Colonic mucosa (tissue), 4 donors: ENCODE results near the gene GHRL. TPM values are rescaled to one million over a fixed set of nuclear protein-coding genes. Genes with fewer than 3 reads are reported as not detected.

Experiments
- DNase-seq: peaks from one replicate; pipeline ENCODE4 v3.0.0-alpha.2; 2020
- H3K27ac ChIP-seq: fragments of 200-600 bp; one replicate; pipeline ENCODE4 v1.8.0; 2021
- H3K27me3 ChIP-seq: fragments of 200-600 bp; one replicate; pipeline ENCODE4 v1.8.0; 2021
- H3K36me3 ChIP-seq: fragments of 200-600 bp; one replicate; pipeline ENCODE4 v1.8.0; 2021
- H3K4me1 ChIP-seq: fragments of 200-600 bp; one replicate; pipeline ENCODE4 v1.8.0; 2021; ENCODE audit warnings: mild to moderate bottlenecking
- H3K4me3 ChIP-seq: fragments of 200-600 bp; one replicate; pipeline ENCODE4 v1.8.0; 2021
- H3K9ac ChIP-seq, 2 donors: one replicate each; pipeline ENCODE4 v1.7.0; 2013; ENCODE audit warnings: control low read depth in 2 of 2, low read depth in 2 of 2, low read length in 2 of 2
- H3K9me3 ChIP-seq: fragments of 200-600 bp; one replicate; pipeline ENCODE4 v1.8.0; 2021
- intact Hi-C: fragments of 100-400 bp; cut with DNase I; formaldehyde crosslinking; loops from one replicate; pipeline ENCODE4 v1.14.1; 2022
- total RNA-seq, 2 donors: library from RNA; stranded (reverse); fragmentation: NEBNext Ultra II Directional in 1 of 2; extraction: Animal tissue kit (Norgen Biotek cat#: 25700) in 1 of 2; gene quantifications; one replicate each; pipeline ENCODE4 v1.2.1, GENCODE V29; 2021
- TF ChIP-seq, protein P1 (sequence below): fragments of 200-600 bp; IDR thresholded peaks from one replicate; pipeline ENCODE4 v1.8.0; 2022; ENCODE audit warnings: antibody characterized with exemption, mild to moderate bottlenecking
- donor health status: healthy.
- donor health status: DM: no; HTN: no; CAD: no.
- donor health status: DM: no; HTN: no; CAD: no.

The GHRL gene
- total RNA-seq, 2 donors from 2014 or later: 0.67 to 1.1 TPM

DNA sequence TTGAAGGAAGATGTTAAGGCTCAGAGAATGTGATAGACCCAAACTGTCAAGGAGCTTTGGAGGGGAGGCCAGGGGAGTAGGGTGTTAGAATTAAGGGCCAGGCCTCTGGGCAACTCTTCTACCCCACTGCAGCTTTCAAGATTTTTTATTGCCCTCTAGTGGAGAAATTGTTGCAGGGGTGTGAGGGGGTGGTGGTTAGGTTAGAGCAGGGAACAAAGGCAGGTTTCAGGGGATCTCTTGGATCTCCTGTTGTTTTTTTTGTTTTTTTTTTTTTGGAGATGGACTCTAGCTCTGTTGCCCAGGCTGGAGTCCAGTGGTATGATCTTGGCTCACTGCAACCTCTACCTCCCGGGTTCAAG, 29.6 kb upstream of the GHRL start:
- H3K27ac ChIP-seq: no peak overlapping the region
- intact Hi-C loops: no loop called here
- TF ChIP-seq, protein P1, sequence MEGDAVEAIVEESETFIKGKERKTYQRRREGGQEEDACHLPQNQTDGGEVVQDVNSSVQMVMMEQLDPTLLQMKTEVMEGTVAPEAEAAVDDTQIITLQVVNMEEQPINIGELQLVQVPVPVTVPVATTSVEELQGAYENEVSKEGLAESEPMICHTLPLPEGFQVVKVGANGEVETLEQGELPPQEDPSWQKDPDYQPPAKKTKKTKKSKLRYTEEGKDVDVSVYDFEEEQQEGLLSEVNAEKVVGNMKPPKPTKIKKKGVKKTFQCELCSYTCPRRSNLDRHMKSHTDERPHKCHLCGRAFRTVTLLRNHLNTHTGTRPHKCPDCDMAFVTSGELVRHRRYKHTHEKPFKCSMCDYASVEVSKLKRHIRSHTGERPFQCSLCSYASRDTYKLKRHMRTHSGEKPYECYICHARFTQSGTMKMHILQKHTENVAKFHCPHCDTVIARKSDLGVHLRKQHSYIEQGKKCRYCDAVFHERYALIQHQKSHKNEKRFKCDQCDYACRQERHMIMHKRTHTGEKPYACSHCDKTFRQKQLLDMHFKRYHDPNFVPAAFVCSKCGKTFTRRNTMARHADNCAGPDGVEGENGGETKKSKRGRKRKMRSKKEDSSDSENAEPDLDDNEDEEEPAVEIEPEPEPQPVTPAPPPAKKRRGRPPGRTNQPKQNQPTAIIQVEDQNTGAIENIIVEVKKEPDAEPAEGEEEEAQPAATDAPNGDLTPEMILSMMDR: no peak

DNA sequence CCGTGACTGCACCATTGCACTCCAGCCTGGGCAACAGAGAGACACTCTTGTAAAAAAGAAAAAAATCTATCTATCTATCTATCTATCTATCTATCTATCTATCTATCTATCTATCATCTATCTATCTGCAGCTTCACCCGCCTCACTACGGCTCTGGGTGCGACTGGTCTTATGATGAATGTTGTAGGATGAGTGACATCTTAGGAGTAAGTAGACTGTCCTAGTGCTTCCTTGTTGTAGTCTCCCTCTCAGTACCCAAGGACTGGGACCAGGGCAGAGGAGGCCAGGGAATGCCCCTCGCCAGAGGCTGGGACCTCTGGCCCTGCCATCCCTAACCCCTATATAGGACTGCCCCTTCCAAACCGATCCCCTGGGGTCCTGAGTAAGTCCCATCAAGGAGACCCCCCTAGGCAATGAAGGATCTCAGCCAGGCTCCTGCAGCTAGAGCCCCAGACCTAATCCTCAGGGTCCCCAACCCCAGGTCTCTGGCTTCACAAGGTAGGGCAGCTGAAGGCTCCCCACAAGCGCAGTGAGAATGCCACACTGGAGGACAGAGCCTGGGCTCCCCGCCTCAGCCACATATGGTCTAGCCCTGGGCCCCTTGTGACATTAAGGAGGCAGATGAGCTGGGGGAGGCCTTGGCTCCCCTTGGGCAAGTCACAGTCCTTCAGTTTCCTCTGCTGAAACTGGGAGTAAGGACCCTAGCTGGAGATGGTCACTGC, 29.0 kb upstream of the GHRL start:
- Histone ChIP-seq H3K4me1 (peaks cover 6% of the 10 kb centered on the region), H3K9me3 (no peaks in the 10 kb centered on the region), H3K9ac (no peak overlapping the region), H3K36me3 (peaks cover 12% of the 10 kb centered on the region), H3K4me3 (no peak overlapping the region), H3K27ac (no peak overlapping the region), H3K27me3 (no peaks in the 10 kb centered on the region)
- no peak for DNase-seq
- intact Hi-C loops: no loop called here
- TF ChIP-seq, protein P1: no peak

More for the DNA sequence above, 29.6 kb upstream of the GHRL start:
- H3K9ac ChIP-seq: no peak overlapping the region
- H3K27me3 ChIP-seq: no peaks in the 10 kb centered on the region
- H3K36me3 ChIP-seq: peaks cover 11% of the 10 kb centered on the region
- H3K9me3 ChIP-seq: no peaks in the 10 kb centered on the region
- H3K4me1 ChIP-seq: peaks cover 6% of the 10 kb centered on the region
- no peak for DNase-seq
- H3K4me3 ChIP-seq: no peak overlapping the region

DNA sequence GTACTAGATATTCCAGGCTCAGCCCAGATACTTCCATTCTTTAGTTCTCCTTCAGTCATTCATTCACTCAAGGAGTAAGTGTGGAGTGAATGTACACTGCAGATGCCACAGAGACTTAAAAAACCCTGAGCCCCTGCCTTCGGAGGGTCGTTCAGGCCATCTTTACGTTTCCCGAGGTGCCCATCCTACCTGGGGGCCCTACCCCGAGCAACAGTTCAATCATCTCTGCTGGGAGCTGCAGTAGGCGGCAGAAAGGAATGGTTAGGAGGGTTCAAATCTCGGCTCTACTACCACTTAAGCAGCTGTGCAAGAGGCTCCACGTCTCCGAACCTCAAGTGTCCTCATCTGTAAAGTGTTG, 27.6 kb upstream of the GHRL start:
- Histone ChIP-seq H3K9me3 (no peaks in the 10 kb centered on the region), H3K4me3 (peak overlapping the region; percentile 94), H3K36me3 (peaks cover 12% of the 10 kb centered on the region), H3K4me1 (peaks cover 6% of the 10 kb centered on the region), H3K27ac (peak overlapping the region; percentile 58), H3K27me3 (no peaks in the 10 kb centered on the region), H3K9ac (peak overlapping the region; percentile 98 to 100)
- no peak for DNase-seq
- TF ChIP-seq, protein P1: no peak
- intact Hi-C loops: no loop called here

DNA sequence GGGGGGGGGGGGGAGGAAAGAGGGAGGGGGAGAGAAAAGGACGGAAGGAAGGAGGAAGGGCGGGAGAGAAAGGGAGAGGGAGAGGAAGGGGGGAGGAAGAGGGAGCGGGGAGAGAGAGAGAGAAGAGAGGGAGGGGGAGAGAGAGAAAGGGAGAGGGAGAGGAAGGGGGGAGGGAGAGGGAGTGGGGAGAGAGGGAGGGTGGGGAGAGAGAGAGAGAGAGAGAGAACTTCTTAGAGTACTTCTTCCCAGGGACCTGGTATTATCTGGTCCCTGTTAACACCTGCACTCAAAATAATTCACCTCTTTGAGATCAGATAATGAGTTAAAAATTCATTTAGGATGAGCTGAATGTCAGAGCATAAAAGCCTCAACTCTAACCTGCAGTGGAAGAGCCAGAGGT, 27.1 kb upstream of the GHRL start:
- H3K4me3 ChIP-seq: peak overlapping the region; percentile 94
- no peaks in the 10 kb centered on the region for H3K27me3 ChIP-seq
- DNase-seq: no peak
- peak overlapping the region; percentile 58 for H3K27ac ChIP-seq
- no peaks in the 10 kb centered on the region for H3K9me3 ChIP-seq
- H3K9ac ChIP-seq: peak overlapping the region; percentile 98 to 100
- peaks cover 12% of the 10 kb centered on the region for H3K36me3 ChIP-seq
- TF ChIP-seq, protein P1: no peak
- intact Hi-C loops: no loop called here
- peaks cover 6% of the 10 kb centered on the region for H3K4me1 ChIP-seq

DNA sequence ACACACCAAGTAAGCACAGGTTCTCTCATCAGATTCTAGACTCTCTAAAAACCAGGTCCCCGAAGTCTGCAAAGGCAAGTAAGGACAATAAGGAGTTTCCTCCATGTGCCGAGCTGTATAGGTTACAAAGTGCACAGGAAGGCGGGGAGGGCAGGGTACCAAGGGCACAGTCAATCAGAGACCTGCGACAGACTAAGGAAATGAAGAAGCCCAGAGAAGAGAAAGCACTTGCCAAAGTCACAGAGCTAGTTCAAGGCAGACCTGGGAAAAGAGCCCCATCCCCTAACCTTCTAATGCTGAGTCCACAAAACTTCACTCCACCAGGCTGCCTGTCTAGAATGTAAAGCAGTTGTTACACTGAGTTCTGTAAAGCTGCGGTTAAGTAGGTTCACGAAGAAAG, 26.5 kb upstream of the GHRL start:
- no peaks in the 10 kb centered on the region for H3K27me3 ChIP-seq
- H3K4me3 ChIP-seq: peak overlapping the region; percentile 15
- intact Hi-C loops: no loop called here
- TF ChIP-seq, protein P1: no peak
- H3K27ac ChIP-seq: no peak overlapping the region
- DNase-seq: peak; percentile 42
- peaks cover 12% of the 10 kb centered on the region for H3K36me3 ChIP-seq
- no peaks in the 10 kb centered on the region for H3K9me3 ChIP-seq
- no peak overlapping the region for H3K9ac ChIP-seq
- H3K4me1 ChIP-seq: peaks cover 6% of the 10 kb centered on the region
